HEK293 (cell line): ENCODE measurements around the gene RPS26.

Experiments used
- GLIS1 ChIP-seq: fragments of 450-650 bp; formaldehyde crosslinking; IDR thresholded peaks from 2 replicates; pipeline ENCODE4 v1.5.1; 2016; ENCODE audit warnings: missing biosample characterization, missing genetic modification characterization
- GLIS2 ChIP-seq: fragments of 450-650 bp; formaldehyde crosslinking; IDR thresholded peaks from 2 replicates; pipeline ENCODE4 v1.5.1; 2016; ENCODE audit warnings: missing biosample characterization, missing genetic modification characterization
- HOXA7 ChIP-seq: sonication (generic); formaldehyde crosslinking; IDR thresholded peaks from 2 replicates; pipeline ENCODE4 v1.8.1; 2022; ENCODE audit warnings: missing genetic modification reagents, borderline replicate concordance
- IKZF3 ChIP-seq: fragments of 450-650 bp; IDR thresholded peaks from 2 replicates; pipeline ENCODE4 v1.5.0; 2018; ENCODE audit warnings: missing biosample characterization, mild to moderate bottlenecking, missing genetic modification characterization, moderate library complexity
- OSR2 ChIP-seq: fragments of 450-650 bp; formaldehyde crosslinking; IDR thresholded peaks from 2 replicates; pipeline ENCODE4 v1.5.1; 2016; ENCODE audit warnings: missing biosample characterization, missing genetic modification characterization
- REPIN1 ChIP-seq: fragments of 450-650 bp; formaldehyde crosslinking; IDR thresholded peaks from 2 replicates; pipeline ENCODE4 v1.5.1; 2017; ENCODE audit warnings: missing biosample characterization, missing genetic modification characterization, low read depth
- SP7 ChIP-seq: fragments of 450-650 bp; formaldehyde crosslinking; IDR thresholded peaks from 2 replicates; pipeline ENCODE4 v1.5.1; 2016; ENCODE audit warnings: missing biosample characterization, missing genetic modification characterization
- TCF7L2 ChIP-seq: IDR thresholded peaks from 2 replicates; pipeline ENCODE4 v1.6.1; 2011; ENCODE audit warnings: low read depth, mild to moderate bottlenecking, inconsistent platforms, low read length, moderate library complexity, borderline replicate concordance
- YY2 ChIP-seq: fragments of 450-650 bp; formaldehyde crosslinking; IDR thresholded peaks from 2 replicates; pipeline ENCODE4 v1.5.1; 2016; ENCODE audit warnings: missing biosample characterization, missing genetic modification characterization
- ZBTB21 ChIP-seq: fragments of 450-650 bp; formaldehyde crosslinking; IDR thresholded peaks from 2 replicates; pipeline ENCODE4 v1.5.1; 2017; ENCODE audit warnings: missing biosample characterization, missing genetic modification characterization
- ZFP41 ChIP-seq: fragments of 450-650 bp; formaldehyde crosslinking; IDR thresholded peaks from 2 replicates; pipeline ENCODE4 v1.5.1; 2016; ENCODE audit warnings: missing biosample characterization, missing genetic modification characterization, borderline replicate concordance
- ZNF121 ChIP-seq: fragments of 450-650 bp; formaldehyde crosslinking; IDR thresholded peaks from 2 replicates; pipeline ENCODE4 v1.5.1; 2016; ENCODE audit warnings: missing biosample characterization, missing genetic modification characterization
- ZNF211 ChIP-seq: fragments of 450-650 bp; formaldehyde crosslinking; IDR thresholded peaks from 2 replicates; pipeline ENCODE4 v1.5.1; 2016; ENCODE audit warnings: low read depth, missing biosample characterization, missing genetic modification characterization
- ZNF274 ChIP-seq, 2 experiments: fragments of 200-500 bp in 1 of 2; fragments of 450-650 bp in 1 of 2; sonication (Bioruptor generic) in 1 of 2; formaldehyde crosslinking in 1 of 2; IDR thresholded peaks; 2 replicates each; pipeline versions ENCODE4 v1.5.1 to v1.6.1; 2014 to 2016; ENCODE audit warnings: borderline replicate concordance in 1 of 2, inconsistent platforms in 1 of 2, low read length in 1 of 2, missing biosample characterization in 1 of 2, missing genetic modification characterization in 1 of 2
- ZNF302 ChIP-seq: fragments of 450-650 bp; formaldehyde crosslinking; IDR thresholded peaks from 2 replicates; pipeline ENCODE4 v1.5.1; 2016; ENCODE audit warnings: missing biosample characterization, missing genetic modification characterization, low read depth
- ZNF350 ChIP-seq: fragments of 450-650 bp; formaldehyde crosslinking; IDR thresholded peaks from 2 replicates; pipeline ENCODE4 v1.5.0; 2017; ENCODE audit warnings: missing biosample characterization, mild to moderate bottlenecking, missing genetic modification characterization
- ZNF426 ChIP-seq: fragments of 450-650 bp; formaldehyde crosslinking; IDR thresholded peaks from 2 replicates; pipeline ENCODE4 v1.5.1; 2017; ENCODE audit warnings: missing biosample characterization, missing genetic modification characterization, mild to moderate bottlenecking, inconsistent platforms, moderate library complexity
- ZNF433 ChIP-seq: fragments of 450-650 bp; formaldehyde crosslinking; IDR thresholded peaks from 2 replicates; pipeline ENCODE4 v1.5.1; 2016; ENCODE audit warnings: missing biosample characterization, missing genetic modification characterization, low read depth
- ZNF449 ChIP-seq: fragments of 450-650 bp; formaldehyde crosslinking; IDR thresholded peaks from 2 replicates; pipeline ENCODE4 v1.5.1; 2017; ENCODE audit warnings: missing biosample characterization, mild to moderate bottlenecking, missing genetic modification characterization, moderate library complexity
- ZNF488 ChIP-seq: fragments of 450-650 bp; formaldehyde crosslinking; IDR thresholded peaks from 2 replicates; pipeline ENCODE4 v1.5.1; 2016; ENCODE audit warnings: missing biosample characterization, missing genetic modification characterization
- ZNF561 ChIP-seq: fragments of 450-650 bp; IDR thresholded peaks from 2 replicates; pipeline ENCODE4 v1.5.1; 2018; ENCODE audit warnings: missing biosample characterization, missing genetic modification characterization, borderline replicate concordance
- ZNF585B ChIP-seq: fragments of 450-650 bp; formaldehyde crosslinking; IDR thresholded peaks from 2 replicates; pipeline ENCODE4 v1.5.1; 2016; ENCODE audit warnings: missing biosample characterization, missing genetic modification characterization
- ZNF596 ChIP-seq: fragments of 450-650 bp; IDR thresholded peaks from 2 replicates; pipeline ENCODE4 v1.5.0; 2018; ENCODE audit warnings: missing biosample characterization, mild to moderate bottlenecking, missing genetic modification characterization, moderate library complexity
- ZNF624 ChIP-seq: fragments of 450-650 bp; formaldehyde crosslinking; IDR thresholded peaks from 2 replicates; pipeline ENCODE4 v1.5.1; 2017; ENCODE audit warnings: missing biosample characterization, missing genetic modification characterization
- ZNF626 ChIP-seq: fragments of 450-650 bp; sonication (Bioruptor Pico); formaldehyde crosslinking; IDR thresholded peaks from 2 replicates; pipeline ENCODE4 v1.5.1; 2018; ENCODE audit warnings: missing biosample characterization, missing genetic modification characterization, inconsistent platforms
- ZNF660 ChIP-seq: fragments of 450-650 bp; IDR thresholded peaks from 2 replicates; pipeline ENCODE4 v1.5.1; 2018; ENCODE audit warnings: missing biosample characterization, mild to moderate bottlenecking, missing genetic modification characterization
- ZNF670 ChIP-seq: fragments of 450-650 bp; formaldehyde crosslinking; IDR thresholded peaks from 2 replicates; pipeline ENCODE4 v1.5.1; 2016; ENCODE audit warnings: missing biosample characterization, missing genetic modification characterization, low read depth
- ZSCAN23 ChIP-seq: fragments of 450-650 bp; formaldehyde crosslinking; IDR thresholded peaks from 2 replicates; pipeline ENCODE4 v1.5.1; 2016; ENCODE audit warnings: missing biosample characterization, missing genetic modification characterization
- TF ChIP-seq, protein P1 (sequence below): fragments of 450-650 bp; formaldehyde crosslinking; IDR thresholded peaks from 2 replicates; pipeline ENCODE4 v1.5.1; 2016; ENCODE audit warnings: missing biosample characterization, missing genetic modification characterization, low read depth
- TF ChIP-seq, protein P2 (sequence below): fragments of 450-650 bp; formaldehyde crosslinking; IDR thresholded peaks from 2 replicates; pipeline ENCODE4 v1.5.1; 2016; ENCODE audit warnings: missing biosample characterization, missing genetic modification characterization
- TF ChIP-seq, protein P3 (sequence below): fragments of 450-650 bp; formaldehyde crosslinking; IDR thresholded peaks from 2 replicates; pipeline ENCODE4 v1.5.1; 2016; ENCODE audit warnings: missing biosample characterization, missing genetic modification characterization

RPS26 gene

DNA sequence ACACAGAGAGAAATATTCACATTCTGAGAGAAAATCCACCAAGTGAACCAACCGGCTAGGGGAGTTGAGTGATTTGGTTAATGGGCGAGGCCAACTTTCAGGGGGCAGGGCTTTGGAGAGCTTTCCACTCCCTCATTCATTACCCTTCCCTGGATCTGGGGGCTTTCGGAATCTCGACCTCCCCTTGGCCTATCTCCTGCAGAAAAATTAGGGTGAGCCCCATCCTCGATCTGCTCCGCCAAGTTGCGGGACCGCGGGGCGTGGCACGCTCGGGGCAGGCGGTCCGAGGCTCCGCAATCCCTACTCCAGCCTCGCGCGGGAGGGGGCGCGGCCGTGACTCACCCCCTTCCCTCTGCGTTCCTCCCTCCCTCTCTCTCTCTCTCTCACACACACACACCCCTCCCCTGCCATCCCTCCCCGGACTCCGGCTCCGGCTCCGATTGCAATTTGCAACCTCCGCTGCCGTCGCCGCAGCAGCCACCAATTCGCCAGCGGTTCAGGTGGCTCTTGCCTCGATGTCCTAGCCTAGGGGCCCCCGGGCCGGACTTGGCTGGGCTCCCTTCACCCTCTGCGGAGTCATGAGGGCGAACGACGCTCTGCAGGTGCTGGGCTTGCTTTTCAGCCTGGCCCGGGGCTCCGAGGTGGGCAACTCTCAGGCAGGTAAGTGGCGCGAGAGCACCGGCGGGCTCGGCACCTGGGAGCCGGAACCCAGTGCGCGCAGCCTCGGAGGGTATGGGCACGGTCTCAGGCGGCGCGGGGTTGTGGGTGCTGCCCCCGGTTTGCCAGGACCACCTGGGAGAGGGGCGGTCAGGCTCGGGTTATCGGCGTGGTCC is 38.2 kb downstream of the RPS26 start, which contains the start of gene ERBB3 (continued):
- TF ChIP-seq ZNF585B (tag by site-specific recombination) (no peak), OSR2 (peak; percentile 69), ZNF624 (tag by site-specific recombination) (no peak), IKZF3 (tag by site-specific recombination) (peak; percentile 87), YY2 (peak; percentile 62), ZFP41 (no peak), ZNF488 (no peak), ZNF670 (tag by site-specific recombination) (no peak), ZNF626 (tag by site-specific recombination) (no peak), ZNF426 (tag by site-specific recombination) (no peak), HOXA7 (CRISPR knock-in tag) (no peak), ZNF302 (tag by site-specific recombination) (no peak), ZNF274 (IDR thresholded peaks at IDR 0.05; ENCODE audit: low read length) (no peak), ZNF274 (tag by site-specific recombination; IDR thresholded peaks at IDR 0.05; ENCODE audit: borderline replicate concordance) (no peak), ZNF596 (tag by site-specific recombination) (peak; percentile 96), TCF7L2 (no peak), SP7 (tag by site-specific recombination) (peak; percentile 97), ZBTB21 (peak; percentile 76), GLIS1 (tag by site-specific recombination) (peak; percentile 93), ZSCAN23 (tag by site-specific recombination) (peak; percentile 93), REPIN1 (tag by site-specific recombination) (no peak), ZNF660 (peak; percentile 11; the same call in 1 of the 2 replicates), ZNF561 (tag by site-specific recombination) (no peak), ZNF121 (tag by site-specific recombination) (no peak), ZNF211 (no peak), GLIS2 (tag by site-specific recombination) (peak; percentile 95), ZNF433 (no peak), ZNF350 (tag by site-specific recombination) (no peak), ZNF449 (no peak; the same call in 1 of the 2 replicates)
- TF ChIP-seq, protein P1, sequence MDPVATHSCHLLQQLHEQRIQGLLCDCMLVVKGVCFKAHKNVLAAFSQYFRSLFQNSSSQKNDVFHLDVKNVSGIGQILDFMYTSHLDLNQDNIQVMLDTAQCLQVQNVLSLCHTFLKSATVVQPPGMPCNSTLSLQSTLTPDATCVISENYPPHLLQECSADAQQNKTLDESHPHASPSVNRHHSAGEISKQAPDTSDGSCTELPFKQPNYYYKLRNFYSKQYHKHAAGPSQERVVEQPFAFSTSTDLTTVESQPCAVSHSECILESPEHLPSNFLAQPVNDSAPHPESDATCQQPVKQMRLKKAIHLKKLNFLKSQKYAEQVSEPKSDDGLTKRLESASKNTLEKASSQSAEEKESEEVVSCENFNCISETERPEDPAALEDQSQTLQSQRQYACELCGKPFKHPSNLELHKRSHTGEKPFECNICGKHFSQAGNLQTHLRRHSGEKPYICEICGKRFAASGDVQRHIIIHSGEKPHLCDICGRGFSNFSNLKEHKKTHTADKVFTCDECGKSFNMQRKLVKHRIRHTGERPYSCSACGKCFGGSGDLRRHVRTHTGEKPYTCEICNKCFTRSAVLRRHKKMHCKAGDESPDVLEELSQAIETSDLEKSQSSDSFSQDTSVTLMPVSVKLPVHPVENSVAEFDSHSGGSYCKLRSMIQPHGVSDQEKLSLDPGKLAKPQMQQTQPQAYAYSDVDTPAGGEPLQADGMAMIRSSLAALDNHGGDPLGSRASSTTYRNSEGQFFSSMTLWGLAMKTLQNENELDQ (tag by site-specific recombination): no peak
- TF ChIP-seq, protein P2, sequence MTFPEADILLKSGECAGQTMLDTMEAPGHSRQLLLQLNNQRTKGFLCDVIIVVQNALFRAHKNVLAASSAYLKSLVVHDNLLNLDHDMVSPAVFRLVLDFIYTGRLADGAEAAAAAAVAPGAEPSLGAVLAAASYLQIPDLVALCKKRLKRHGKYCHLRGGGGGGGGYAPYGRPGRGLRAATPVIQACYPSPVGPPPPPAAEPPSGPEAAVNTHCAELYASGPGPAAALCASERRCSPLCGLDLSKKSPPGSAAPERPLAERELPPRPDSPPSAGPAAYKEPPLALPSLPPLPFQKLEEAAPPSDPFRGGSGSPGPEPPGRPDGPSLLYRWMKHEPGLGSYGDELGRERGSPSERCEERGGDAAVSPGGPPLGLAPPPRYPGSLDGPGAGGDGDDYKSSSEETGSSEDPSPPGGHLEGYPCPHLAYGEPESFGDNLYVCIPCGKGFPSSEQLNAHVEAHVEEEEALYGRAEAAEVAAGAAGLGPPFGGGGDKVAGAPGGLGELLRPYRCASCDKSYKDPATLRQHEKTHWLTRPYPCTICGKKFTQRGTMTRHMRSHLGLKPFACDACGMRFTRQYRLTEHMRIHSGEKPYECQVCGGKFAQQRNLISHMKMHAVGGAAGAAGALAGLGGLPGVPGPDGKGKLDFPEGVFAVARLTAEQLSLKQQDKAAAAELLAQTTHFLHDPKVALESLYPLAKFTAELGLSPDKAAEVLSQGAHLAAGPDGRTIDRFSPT: peak; percentile 93
- TF ChIP-seq, protein P3, sequence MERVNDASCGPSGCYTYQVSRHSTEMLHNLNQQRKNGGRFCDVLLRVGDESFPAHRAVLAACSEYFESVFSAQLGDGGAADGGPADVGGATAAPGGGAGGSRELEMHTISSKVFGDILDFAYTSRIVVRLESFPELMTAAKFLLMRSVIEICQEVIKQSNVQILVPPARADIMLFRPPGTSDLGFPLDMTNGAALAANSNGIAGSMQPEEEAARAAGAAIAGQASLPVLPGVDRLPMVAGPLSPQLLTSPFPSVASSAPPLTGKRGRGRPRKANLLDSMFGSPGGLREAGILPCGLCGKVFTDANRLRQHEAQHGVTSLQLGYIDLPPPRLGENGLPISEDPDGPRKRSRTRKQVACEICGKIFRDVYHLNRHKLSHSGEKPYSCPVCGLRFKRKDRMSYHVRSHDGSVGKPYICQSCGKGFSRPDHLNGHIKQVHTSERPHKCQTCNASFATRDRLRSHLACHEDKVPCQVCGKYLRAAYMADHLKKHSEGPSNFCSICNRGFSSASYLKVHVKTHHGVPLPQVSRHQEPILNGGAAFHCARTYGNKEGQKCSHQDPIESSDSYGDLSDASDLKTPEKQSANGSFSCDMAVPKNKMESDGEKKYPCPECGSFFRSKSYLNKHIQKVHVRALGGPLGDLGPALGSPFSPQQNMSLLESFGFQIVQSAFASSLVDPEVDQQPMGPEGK: peak; percentile 100
